HepG2 (cell line): ENCODE data around the gene RTN4. TPM values are rescaled to one million over a fixed set of nuclear protein-coding genes. Genes with fewer than 3 reads are reported as not detected.
"Not testable (repeated sequence)": the region's sequence is repeated elsewhere in the genome, so short reads cannot be mapped to it uniquely, and the experiment has no call there.

Experiments used
- ATAC-seq: fragments of 200-7000 bp; cut with Tn5 transposase; 3 replicates; pipeline ENCODE4 v1.9.1; 2020; ENCODE audit warnings: mild to moderate bottlenecking, moderate library complexity
- BruUV-seq: library from RNA; stranded (reverse); fragments of 400-500 nt; replicated peaks from 2 replicates; lab custom pipeline; 2021; lab: Mats Ljungman, UMichigan
- CTCF ChIA-PET: fragments of 300-600 bp; formaldehyde crosslinking; extraction: SDS; loops from one replicate; lab custom pipeline; 2021; ENCODE audit warnings: low total read pairs, inconsistent platforms, low intra/inter-chr PET ratio; lab: Yijun Ruan, JAX
- POLR2A ChIA-PET: fragments of 350-600 bp; sonication (Branson Sonifier 250); formaldehyde crosslinking; loops from one replicate; lab custom pipeline; 2020; ENCODE audit warnings: antibody characterized with exemption, inconsistent platforms; lab: Yijun Ruan, JAX
- DNase-seq: peaks from one replicate; pipeline ENCODE4 v3.0.0-alpha.2; 2015; ENCODE audit warnings: low spot score
- FAIRE-seq: peaks from 3 replicates; lab custom pipeline; 2011; peaks lifted over from hg19 to GRCh38; lab: Jason Lieb, UNC
- H2AFZ ChIP-seq: one replicate; pipeline ENCODE4 v1.6.1; 2011; ENCODE audit warnings: low read length, inconsistent platforms
- H3K27ac ChIP-seq: fragments of 300-600 bp; 3 replicates; pipeline ENCODE4 v1.8.0; 2011; ENCODE audit warnings: mixed run types, mild to moderate bottlenecking, mixed read lengths, low read length, inconsistent platforms; ENCODE audit not compliant: insufficient read depth; ENCODE audit errors: extremely low read length
- H3K27me3 ChIP-seq, 2 experiments: fragments of 200-600 bp in 1 of 2; 2 replicates in 1 of 2; 3 replicates in 1 of 2; pipeline versions ENCODE4 v1.6.0 to v1.8.0; 2011; ENCODE audit warnings: low read length in 2 of 2, mild to moderate bottlenecking in 2 of 2, moderate library complexity in 2 of 2, inconsistent platforms in 1 of 2; ENCODE audit not compliant: insufficient read depth in 2 of 2, control insufficient read depth in 1 of 2
- H3K36me3 ChIP-seq, 2 experiments: fragments of 200-600 bp in 1 of 2; replicated peaks in 1 of 2; 2 replicates in 1 of 2; 3 replicates in 1 of 2; pipeline versions ENCODE4 v1.5.1 to v1.8.0; 2011; ENCODE audit warnings: low read length in 2 of 2, inconsistent platforms in 1 of 2; ENCODE audit not compliant: insufficient read depth in 2 of 2, control insufficient read depth in 1 of 2
- H3K4me1 ChIP-seq: 2 replicates; pipeline ENCODE4 v1.5.1; 2012; ENCODE audit warnings: low read length, inconsistent platforms; ENCODE audit not compliant: insufficient read depth
- H3K4me2 ChIP-seq: 2 replicates; pipeline ENCODE4 v1.6.0; 2011; ENCODE audit warnings: low read depth, low read length, inconsistent platforms
- H3K4me3 ChIP-seq, 3 experiments: fragments of 200-600 bp in 1 of 3; sonication (generic), shearing (Covaris generic) in 1 of 3; replicated peaks in 1 of 3; 2 replicates each; pipeline ENCODE4 v1.5.1; 2011 to 2016; ENCODE audit warnings: low read length in 3 of 3, inconsistent platforms in 2 of 3, low read depth in 2 of 3, mild to moderate bottlenecking in 2 of 3, control low read depth in 1 of 3, mixed read lengths in 1 of 3; ENCODE audit not compliant: insufficient read depth in 1 of 3
- H3K79me2 ChIP-seq: one replicate; pipeline ENCODE4 v1.6.1; 2011; ENCODE audit warnings: low read length, inconsistent platforms; ENCODE audit not compliant: insufficient read depth
- H3K9ac ChIP-seq: 2 replicates; pipeline ENCODE4 v1.6.0; 2011; ENCODE audit warnings: mild to moderate bottlenecking, low read depth, low read length, inconsistent platforms; ENCODE audit not compliant: insufficient read depth
- H3K9me3 ChIP-seq: 2 replicates; pipeline ENCODE4 v1.5.1; 2012; ENCODE audit warnings: mild to moderate bottlenecking, low read length
- H4K20me1 ChIP-seq: 2 replicates; pipeline ENCODE4 v1.6.0; 2011; ENCODE audit warnings: inconsistent platforms, mild to moderate bottlenecking, low read length, moderate library complexity; ENCODE audit not compliant: insufficient read depth
- ELF3 ChIP-seq: IDR thresholded peaks from 2 replicates; pipeline ENCODE4 v1.6.1; 2016; ENCODE audit warnings: missing genetic modification reagents, missing compliant biosample characterization
- GABPA ChIP-seq, 2 experiments: IDR thresholded peaks; 2 replicates each; pipeline ENCODE4 v1.6.1; 2011 to 2016; ENCODE audit warnings: low read depth in 2 of 2, low read length in 1 of 2, missing biosample characterization in 1 of 2, missing genetic modification characterization in 1 of 2
- GATAD2A ChIP-seq: IDR thresholded peaks from 2 replicates; pipeline ENCODE4 v1.6.1; 2016
- HNRNPK ChIP-seq: fragments of 200-400 bp; formaldehyde crosslinking; IDR thresholded peaks from 2 replicates; pipeline ENCODE4 v1.6.1; 2018; ENCODE audit warnings: low read length, low read depth, moderate library complexity, mild to moderate bottlenecking; ENCODE audit not compliant: poor library complexity, severe bottlenecking
- WGBS: methylation state at CpG from one replicate; pipeline ENCODE4 v1.1.6; 2017; ENCODE audit warnings: low lambda C conversion rate; 5-methylcytosine and 5-hydroxymethylcytosine counted together
- in situ Hi-C: cut with HindIII; loops from 2 replicates; pipeline ENCODE4 v1.10.0; 2017; ENCODE audit warnings: low pct_unique_long_range_greater_than_20kb; ENCODE audit not compliant: extremely low pct_ligation_motif_present
- intact Hi-C: fragments of 100-400 bp; cut with micrococcal nuclease; formaldehyde crosslinking; loops from one replicate; pipeline ENCODE4 v1.10.0; 2022; ENCODE audit not compliant: unreplicated experiment
- polyA plus RNA-seq, 8 experiments: library from polyadenylated mRNA; depleted of rRNA in 3 of 8; stranded (reverse) in 7 of 8; unstranded in 1 of 8; fragments of >200 nt; fragmentation: Illumina TruSeq in 4 of 8; extraction: Trizol in 4 of 8; gene quantifications; 2 replicates each; pipeline versions ENCODE4 v1.2.1 to v1.2.3, GENCODE V29; 2011 to 2016; ENCODE audit warnings: low read depth in 4 of 8, missing spikeins in 1 of 8, mixed read lengths in 1 of 8; ENCODE audit not compliant: insufficient read depth in 1 of 8
- total RNA-seq, 5 experiments: library from RNA; depleted of rRNA; stranded (reverse); fragments of >200 nt; fragmentation: Illumina TruSeq; extraction: Trizol; gene quantifications; 2 replicates each; pipeline ENCODE4 v1.2.3, GENCODE V29; 2016; ENCODE audit warnings: low read depth in 1 of 5

RTN4 gene
- total and polyA plus RNA-seq, 2 of the 13 experiments (the other 11 are each of a cell fraction or from before 2014, with no cell fraction given): 98.4 to 133 TPM

DNA sequence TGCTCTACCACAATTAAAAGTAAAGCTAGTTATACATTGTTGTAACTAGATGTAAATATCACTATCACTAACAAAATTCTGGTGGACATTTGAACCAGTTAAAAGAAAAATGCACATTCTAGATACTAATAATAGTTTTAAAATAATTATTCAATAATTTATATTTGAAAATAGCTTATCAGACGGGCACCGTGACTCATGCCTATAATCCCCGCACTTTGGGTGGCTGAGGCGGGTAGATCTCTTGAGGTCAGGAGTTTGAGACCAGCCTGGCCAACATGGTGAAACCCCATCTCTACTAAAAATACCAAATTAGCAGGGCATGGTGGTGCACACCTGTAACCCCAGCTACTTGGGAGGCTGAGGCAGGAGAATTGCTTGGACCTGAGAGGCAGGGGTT lies 3.0 kb upstream of the RTN4 start:
- H3K27ac ChIP-seq, FAIRE-seq, H4K20me1 ChIP-seq, ATAC-seq, H3K36me3 ChIP-seq, CTCF ChIA-PET, H3K9ac ChIP-seq, H3K9me3 ChIP-seq, H3K4me3 ChIP-seq, H2AFZ ChIP-seq, BruUV-seq, H3K27me3 ChIP-seq, H3K4me2 ChIP-seq, POLR2A ChIA-PET, DNase-seq, in situ Hi-C loops: not testable (repeated sequence)
- Histone ChIP-seq H3K79me2 (peaks cover 16% of the 10 kb centered on the region), H3K4me1 (peaks cover 14% of the 10 kb centered on the region)
- whole genome bisulfite sequencing: 73% methylated on average over 4 of the region's 4 CpGs
- intact Hi-C loops: loop anchor here (10.0 kb wide), 1 partner anchor 182 kb away; the partner anchor contains the start of genes CLHC1 and RPS27A

DNA sequence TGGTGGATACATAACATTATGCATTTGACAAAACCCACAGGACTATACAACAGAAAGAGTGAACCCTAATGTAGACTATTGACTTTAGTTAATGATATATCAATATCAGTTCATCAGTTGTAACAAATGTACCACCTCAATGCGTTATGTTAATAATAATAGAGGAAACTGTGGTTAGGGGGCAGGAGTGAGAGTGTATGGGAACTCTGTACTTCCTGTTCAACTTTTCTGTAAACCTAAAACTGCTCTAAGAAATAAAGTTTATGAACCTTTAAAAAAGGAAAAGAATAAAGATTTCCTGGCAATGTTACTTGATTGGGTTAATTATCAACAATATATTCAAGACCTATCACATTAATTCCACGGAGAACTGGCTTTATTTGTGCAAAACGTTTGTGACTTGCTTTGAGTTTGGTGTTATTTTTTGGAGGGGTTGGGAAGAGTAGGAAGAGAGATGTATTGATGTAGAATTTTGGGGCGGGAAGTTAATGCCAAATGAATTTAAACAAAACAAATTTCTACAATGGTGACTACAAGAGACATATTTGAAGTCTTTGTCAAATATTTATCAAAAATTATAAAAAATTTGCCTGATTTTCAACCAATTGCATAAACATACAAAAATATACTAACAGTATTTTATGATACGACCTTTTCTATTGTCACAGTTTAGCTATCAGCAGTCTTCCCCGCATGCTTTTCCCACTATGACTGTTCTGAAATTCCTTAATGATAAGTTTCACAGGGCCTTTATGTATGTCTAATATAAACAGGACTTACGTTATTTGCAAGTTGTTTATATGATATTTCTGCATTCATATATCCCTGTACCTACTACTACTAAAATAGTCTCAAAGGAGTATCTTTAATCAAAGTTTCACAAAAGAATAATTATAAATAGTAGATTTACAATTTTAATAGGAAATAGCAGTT lies 2.1 kb upstream of the RTN4 start:
- H3K36me3 ChIP-seq: no peaks in the 10 kb centered on the region
- ATAC-seq (no peak), FAIRE-seq (no peak), DNase-seq (no peak)
- POLR2A ChIA-PET: interaction anchor here (0.9 to 2.6 kb wide), 3 partner anchors 40 to 180 kb away, joined by 3 to 16 read pairs (median 8); partner anchors contain the start of genes CLHC1 and RPS27A
- H3K27ac ChIP-seq: no peak overlapping the region
- no peak overlapping the region for H2AFZ ChIP-seq
- no peak overlapping the region for H3K9ac ChIP-seq
- no peaks in the 10 kb centered on the region; a peak in 1 of 5 replicates for H3K27me3 ChIP-seq
- BruUV-seq: no TSS peak
- TF ChIP-seq ELF3 (CRISPR knock-in tag) (0 out of 2 replicates have a peak, but pooled peaks have one; percentile 57), HNRNPK (peak; percentile 44), GABPA (IDR thresholded peaks at IDR 0.05; ENCODE audit: low read depth, low read length) (no peak), GABPA (CRISPR knock-in tag; IDR thresholded peaks at IDR 0.05; ENCODE audit: low read depth) (peak; percentile 23; the same call in 1 of the 2 replicates), GATAD2A (CRISPR knock-in tag) (no peak)
- peaks cover 21% of the 10 kb centered on the region for H3K4me1 ChIP-seq
- in situ Hi-C loops (no loop called here), intact Hi-C loops (loop anchor here (10.0 kb wide), 1 partner anchor 182 kb away; the partner anchor contains the start of genes CLHC1 and RPS27A)
- CTCF ChIA-PET: no interaction called here
- 82% methylated on average over 7 of the region's 7 CpGs for WGBS
- no peaks in the 10 kb centered on the region for H3K9me3 ChIP-seq
- peak overlapping the region in 1 of 3 experiments; percentile 97; a peak in 2 of 6 replicates for H3K4me3 ChIP-seq
- peaks cover 24% of the 10 kb centered on the region for H3K79me2 ChIP-seq
- H4K20me1 ChIP-seq: peaks cover 8% of the 10 kb centered on the region
- H3K4me2 ChIP-seq: peak overlapping the region; percentile 88; the same call in 1 of the 2 replicates
